Measurements from ENCODE around the gene DDX39B.
"Not testable (repeated sequence)": the region's sequence is repeated elsewhere in the genome, so short reads cannot be mapped to it uniquely, and the experiment has no call there.

Gene DDX39B

DNA sequence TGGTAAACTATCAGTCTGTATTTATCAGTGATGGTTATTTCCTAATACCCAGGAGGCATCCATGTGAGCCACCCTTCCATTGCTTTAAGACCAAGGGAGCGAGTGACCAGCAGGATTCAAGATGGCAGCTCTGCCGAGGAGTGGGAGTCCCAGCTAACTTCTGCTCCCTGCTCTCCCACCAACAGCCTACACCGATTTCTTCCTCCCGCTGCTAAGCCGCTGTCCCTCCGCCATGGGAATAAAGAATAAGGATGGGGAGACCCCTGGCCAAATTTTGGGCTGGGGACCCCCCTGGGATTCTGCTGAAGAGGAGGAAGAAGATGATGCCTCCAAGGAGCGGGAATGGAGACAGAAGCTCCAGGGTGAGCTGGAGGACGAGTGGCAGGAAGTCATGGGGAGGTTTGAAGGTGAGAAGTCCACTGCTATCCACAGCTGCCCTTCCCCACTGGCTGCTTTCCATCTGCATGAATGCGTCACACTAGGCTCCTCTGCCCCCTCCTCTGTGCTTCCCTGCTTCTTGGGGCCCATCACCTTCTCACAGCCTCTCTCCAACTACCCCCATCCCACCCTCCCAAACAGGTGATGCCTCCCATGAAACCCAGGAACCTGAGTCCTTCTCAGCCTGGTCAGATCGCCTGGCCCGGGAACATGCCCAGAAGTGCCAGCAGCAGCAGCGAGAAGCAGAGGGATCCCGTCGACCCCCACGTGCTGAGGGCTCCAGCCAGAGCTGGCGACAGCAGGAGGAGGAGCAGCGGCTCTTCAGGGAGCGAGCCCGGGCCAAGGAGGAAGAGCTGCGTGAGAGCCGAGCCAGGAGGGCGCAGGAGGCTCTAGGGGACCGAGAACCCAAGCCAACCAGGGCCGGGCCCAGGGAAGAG, 15.9 kb upstream of the DDX39B start:
- no peak overlapping the region for H3K4me3 ChIP-seq (ENCODE audit: low read depth, low read length)
- in situ Hi-C loops (cut with HindIII; ENCODE audit: low sequenced_read_pairs): no loop called here
- no peak for DNase-seq (ENCODE audit: low read depth)
- TF ChIP-seq CTCF (IDR thresholded peaks at IDR 0.05; ENCODE audit: low read depth, low read length, missing control alignments): no peak

DNA sequence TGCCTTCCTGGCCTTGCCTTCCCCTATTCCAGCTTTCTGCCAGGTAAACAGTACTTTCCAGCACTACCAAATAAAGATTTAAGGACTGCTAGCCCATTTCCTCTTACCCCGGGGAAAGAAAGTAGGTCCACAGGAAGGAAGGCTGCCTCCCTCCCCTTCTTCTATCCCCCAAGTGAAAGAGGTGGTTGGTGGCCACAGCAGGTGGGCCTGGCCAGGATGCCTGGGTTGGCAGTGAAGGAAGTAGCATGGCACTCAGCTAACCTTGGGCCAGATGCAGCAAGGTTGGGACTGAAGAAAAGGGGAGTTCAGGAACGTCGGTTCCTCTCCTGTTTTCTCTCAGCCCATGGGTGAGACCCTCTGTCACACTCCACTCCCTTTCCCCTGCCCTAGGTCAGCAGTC, 14.5 kb upstream of the DDX39B start:
- no peak overlapping the region for H3K4me3 ChIP-seq (ENCODE audit: low read depth, low read length)
- in situ Hi-C loops (cut with HindIII; ENCODE audit: low sequenced_read_pairs): no loop called here
- DNase-seq (ENCODE audit: low read depth): no peak
- no peak for TF ChIP-seq CTCF (IDR thresholded peaks at IDR 0.05; ENCODE audit: low read depth, low read length, missing control alignments)

DNA sequence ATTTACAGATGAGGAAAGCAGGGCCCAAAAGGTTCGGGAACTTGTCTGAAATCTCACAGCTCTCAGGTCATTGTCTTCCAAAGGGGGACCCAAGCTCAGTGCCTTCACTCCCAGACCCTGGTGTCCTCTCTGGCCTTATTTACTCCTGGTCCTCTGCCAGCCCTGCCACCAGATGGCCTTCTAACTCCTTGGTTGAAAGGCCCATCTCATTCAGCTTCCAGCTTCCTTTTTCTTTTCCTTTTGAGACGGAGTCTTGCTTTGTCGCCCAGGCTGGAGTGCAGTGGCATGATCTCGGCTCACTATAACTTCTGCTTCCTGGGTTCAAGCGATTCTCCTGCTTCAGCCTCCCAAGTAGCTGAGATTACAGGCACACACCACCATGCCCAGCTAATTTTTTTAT, 9.6 kb upstream of the DDX39B start:
- DNase-seq (ENCODE audit: low read depth); in situ Hi-C loops (cut with HindIII; ENCODE audit: low sequenced_read_pairs); H3K4me3 ChIP-seq (ENCODE audit: low read depth, low read length): not testable (repeated sequence)

- no peak for TF ChIP-seq CTCF (IDR thresholded peaks at IDR 0.05; ENCODE audit: low read depth, low read length, missing control alignments)
- no peak for DNase-seq (ENCODE audit: low read depth)
- peak overlapping the region; percentile 54 for H3K4me3 ChIP-seq (ENCODE audit: low read depth, low read length)
- in situ Hi-C loops (cut with HindIII; ENCODE audit: low sequenced_read_pairs): no loop called here
Measured at GRCh38 chr6:31548544-31548873, 6.7 kb upstream of the DDX39B start.

DNA sequence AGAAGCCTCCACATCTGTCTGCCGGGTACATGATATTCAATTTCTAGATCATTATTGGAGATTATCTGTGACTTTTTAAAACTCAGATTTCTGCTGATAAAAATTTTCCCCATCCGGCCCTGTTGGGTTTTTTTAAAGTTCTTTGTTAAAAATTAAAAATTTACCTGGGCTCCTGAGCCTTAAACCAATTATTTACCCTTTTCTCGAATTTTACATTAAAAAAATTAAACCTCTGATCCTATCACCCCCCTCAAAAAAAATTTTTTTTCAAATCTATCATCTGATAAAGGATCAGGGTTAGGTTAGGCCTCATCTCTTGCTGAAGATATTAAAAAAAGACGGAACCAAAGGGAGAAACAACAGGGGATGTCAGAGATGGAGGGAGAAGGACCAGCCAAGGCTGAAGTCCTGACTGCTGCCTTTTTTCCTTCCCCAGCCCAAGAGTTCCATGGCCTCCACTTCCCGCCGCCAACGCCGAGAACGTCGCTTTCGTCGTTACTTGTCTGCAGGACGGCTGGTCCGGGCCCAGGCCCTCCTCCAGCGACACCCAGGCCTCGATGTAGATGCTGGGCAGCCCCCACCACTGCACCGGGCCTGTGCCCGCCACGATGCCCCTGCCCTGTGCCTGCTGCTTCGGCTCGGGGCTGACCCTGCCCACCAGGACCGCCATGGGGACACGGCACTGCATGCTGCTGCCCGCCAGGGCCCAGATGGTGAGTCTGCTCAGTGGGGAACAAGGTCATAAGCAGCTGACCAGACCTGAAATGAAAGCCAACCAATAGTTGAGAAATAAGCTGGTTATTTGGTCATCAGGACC, 6.1 kb upstream of the DDX39B start:
- in situ Hi-C loops (cut with HindIII; ENCODE audit: low sequenced_read_pairs): no loop called here
- TF ChIP-seq CTCF (IDR thresholded peaks at IDR 0.05; ENCODE audit: low read depth, low read length, missing control alignments): no peak
- no peak for DNase-seq (ENCODE audit: low read depth)
- H3K4me3 ChIP-seq (ENCODE audit: low read depth, low read length): peak overlapping the region; percentile 54

- peak; percentile 95 for DNase-seq (ENCODE audit: low read depth)
- in situ Hi-C loops (cut with HindIII; ENCODE audit: low sequenced_read_pairs): no loop called here
- H3K4me3 ChIP-seq (ENCODE audit: low read depth, low read length): peak within 1 kb of the TSS; percentile 54
- TF ChIP-seq CTCF (IDR thresholded peaks at IDR 0.05; ENCODE audit: low read depth, low read length, missing control alignments): no peak
Measured at GRCh38 chr6:31546958-31547726, 5.3 kb upstream of the DDX39B start, which contains the start of gene NFKBIL1. NFKBIL1 (plus strand) TSS chr6:31547608; CDS start chr6:31547695, 87 bp downstream.
